ENCODE results near the gene SNX25. TPM values are rescaled to one million over a fixed set of nuclear protein-coding genes. Genes with fewer than 3 reads are reported as not detected.
"Not testable (repeated sequence)": the region's sequence is repeated elsewhere in the genome, so short reads cannot be mapped to it uniquely, and the experiment has no call there.

SNX25 gene
- total RNA-seq, result 26.4 TPM

- peak; percentile 90 for DNase-seq
These were observed at the start of gene SNX25 for GRCh38 chr4:185209031-185209851. Gene SNX25, plus strand, starts transcription at chr4:185209598. Its CDS starts 229 bp downstream, at chr4:185209827.

DNA sequence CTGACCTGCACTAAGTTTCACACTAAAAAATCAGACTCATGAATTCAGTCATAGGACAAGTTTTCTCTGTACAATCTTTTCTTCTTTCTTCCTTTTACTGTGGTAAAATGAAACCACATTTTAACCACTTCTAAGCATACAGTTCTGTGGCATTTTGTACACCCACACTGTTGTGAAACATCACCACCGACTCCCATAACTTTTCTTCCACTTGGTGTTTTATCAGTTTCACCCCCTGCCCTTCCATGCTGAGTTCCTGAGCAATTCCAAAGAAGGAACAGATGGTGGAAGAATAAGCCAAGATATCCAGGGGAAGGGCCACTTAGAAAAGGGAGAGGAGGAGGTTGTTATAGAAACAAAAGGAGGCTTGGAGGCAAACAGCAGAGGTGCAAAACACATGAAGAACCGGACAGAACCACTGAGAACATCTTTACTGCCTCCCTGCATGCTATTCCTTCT is 43.8 kb upstream of the SNX25 start:
- DNase-seq, result no peak

DNA sequence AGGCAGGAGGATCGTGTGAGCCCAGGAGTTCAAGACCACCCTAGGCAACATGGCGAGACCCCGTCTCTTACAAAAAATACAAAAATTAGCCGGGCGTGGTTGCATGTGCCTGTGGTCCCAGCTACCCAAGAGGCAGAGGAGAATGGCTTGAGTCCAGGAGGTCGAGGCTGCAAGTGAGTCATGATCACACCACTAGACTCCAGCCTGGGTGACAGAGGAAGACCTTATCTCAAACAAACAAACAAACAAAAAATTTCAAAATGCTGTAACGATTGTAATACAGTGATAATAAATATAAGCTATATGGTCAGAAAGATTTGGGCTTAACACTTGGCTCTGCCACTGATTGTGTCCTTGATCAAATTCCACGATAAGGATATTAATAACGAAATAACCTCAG is 42.2 kb upstream of the SNX25 start:
- DNase-seq, result no peak

- DNase-seq, result no peak
These were observed 37.9 kb upstream of the SNX25 start for GRCh38 chr4:185171373-185172071.

GRCh38 chr4:185179488-185179887 is 29.9 kb upstream of the SNX25 start:
- no peak for DNase-seq

DNA sequence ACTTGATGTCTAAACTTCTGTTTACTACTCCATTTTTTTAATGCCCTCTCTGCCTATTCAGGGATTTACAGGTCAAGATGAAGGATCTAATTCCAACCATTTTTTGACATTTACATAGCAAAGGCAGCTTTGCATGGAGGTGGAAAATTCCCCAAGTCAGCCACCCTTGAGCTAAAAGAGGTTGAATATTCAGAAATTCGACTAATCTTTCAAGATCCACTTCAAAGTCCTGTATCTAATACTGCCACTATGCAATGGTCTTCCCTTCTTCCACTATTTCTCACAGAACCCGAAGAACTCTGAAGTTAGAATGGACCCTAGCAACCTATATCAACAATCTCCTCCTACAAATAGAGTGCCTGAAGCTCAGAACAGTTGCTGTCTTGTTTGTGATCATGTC is 27.2 kb upstream of the SNX25 start:
- DNase-seq, result no peak

- DNase-seq, result peak; percentile 96
These were observed 25.6 kb upstream of the SNX25 start for GRCh38 chr4:185183622-185184281.

- no peak for DNase-seq
These were observed 22.6 kb upstream of the SNX25 start for GRCh38 chr4:185186769-185187168.

GRCh38 chr4:185189606-185190305 is 19.6 kb upstream of the SNX25 start:
- no peak for DNase-seq

GRCh38 chr4:185190306-185190856 is 19.0 kb upstream of the SNX25 start:
- DNase-seq, result no peak

- DNase-seq, result no peak
These were observed 17.3 kb upstream of the SNX25 start for GRCh38 chr4:185192059-185192458.

DNA sequence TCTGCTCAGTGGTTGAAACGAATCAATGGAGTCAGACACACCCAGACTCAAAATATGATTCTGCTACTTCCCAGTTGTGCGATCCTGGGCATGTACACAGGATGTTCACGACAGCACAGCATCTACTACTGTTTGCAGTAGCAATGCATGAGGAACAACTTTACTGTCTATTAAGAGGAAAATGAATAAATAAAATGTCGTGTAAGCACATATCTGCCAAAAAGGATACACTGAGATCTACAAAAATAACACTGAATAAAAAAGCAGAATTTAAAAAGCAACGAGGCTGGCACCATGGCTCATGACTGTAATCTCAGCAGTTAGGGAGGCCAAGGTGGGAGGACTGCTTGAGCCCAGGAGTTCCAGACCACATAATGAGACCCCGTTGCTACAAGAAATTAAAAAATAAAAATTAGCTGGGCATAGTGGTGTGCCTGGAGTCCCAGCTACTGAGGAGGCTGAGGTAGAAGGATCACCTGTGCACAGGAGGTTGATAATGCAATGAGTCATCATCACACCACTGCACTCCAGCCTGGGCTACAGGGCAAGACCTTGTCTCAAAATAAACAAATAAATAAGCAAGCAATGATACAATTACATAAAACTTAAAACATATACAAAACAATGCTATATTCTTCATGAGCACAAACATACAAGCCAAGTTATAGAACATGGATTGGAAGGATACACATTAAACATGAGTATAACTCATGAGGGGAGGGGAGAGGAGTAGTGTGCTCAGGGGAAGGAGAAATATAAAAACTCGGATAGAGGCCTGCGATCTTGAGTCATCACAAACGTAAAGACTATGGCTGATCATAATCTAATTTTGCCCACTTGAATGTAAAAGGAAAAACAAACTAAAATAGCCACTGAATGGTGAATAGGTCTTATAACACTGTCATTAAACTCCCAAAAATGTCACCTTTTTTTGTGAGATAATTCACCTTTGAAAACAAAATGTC is 14.2 kb upstream of the SNX25 start:
- no peak for DNase-seq

GRCh38 chr4:185196437-185196836 is 13.0 kb upstream of the SNX25 start:
- no peak for DNase-seq

DNA sequence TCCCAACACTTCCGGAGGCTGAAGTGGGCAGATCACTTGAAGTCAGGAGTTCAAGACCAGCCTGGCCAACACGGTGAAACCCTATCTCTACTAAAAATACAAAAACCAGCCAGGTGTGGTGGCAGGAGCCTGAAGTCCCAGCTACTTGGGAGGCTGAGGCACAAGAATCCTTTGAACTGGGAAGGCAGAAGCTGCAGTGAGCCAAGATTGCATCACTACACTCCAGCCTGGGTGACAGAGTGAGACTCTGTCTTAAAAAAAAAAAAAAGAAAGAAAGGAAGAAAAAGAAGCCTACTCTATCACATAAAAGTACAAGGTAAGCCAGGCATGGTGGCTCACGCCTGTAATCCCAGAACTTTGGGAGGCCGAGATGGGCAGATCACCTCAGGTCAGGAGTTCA is 11.2 kb upstream of the SNX25 start:
- not testable (repeated sequence) for DNase-seq

- peak; percentile 63 for DNase-seq
These were observed 7.1 kb upstream of the SNX25 start for GRCh38 chr4:185201977-185202962.

- no peak for DNase-seq
These were observed 6.4 kb upstream of the SNX25 start for GRCh38 chr4:185202984-185203485.

DNA sequence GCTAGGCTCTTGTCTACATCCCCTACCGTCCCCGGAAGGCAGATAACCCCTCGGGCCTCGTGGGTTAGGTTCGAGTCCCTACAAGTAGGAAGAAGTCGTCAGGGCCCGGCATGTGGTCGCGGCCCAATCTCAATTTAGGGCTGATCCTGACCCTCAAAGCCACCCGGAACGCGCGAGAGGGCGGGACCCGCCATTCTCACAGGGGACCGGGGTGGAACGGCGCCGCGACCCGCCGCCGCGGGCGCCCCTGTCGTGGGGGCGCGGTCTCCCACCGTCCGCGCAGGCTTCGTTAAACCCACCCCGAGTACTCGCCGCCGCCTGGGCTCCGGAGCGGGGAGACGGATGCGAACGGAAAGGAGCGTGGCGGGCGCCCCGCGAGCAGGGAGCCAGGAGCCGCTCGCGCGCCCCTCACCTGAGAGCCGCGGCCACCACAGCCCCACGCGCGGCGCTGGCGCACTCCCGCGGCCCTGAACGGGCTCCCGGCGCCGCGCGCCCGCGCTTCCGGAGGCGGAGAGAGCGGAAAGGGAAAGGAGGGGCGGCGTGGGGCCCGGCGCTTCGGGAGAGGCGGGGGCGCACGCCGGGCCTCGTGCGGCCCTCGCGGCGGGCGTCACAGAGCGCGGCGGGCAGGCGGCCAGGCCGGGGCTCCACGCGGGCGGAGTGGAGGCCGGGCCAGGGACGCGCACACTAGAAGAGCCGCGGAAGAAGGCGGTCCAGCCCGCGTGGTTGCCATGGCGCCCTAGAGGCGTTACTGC is 5.7 kb upstream of the SNX25 start, which contains the start of gene CFAP97:
Gene CFAP97 (minus strand): TSS at position 515 of the 752 bp plus-strand sequence. CDS start 12,804 bp downstream, outside the sequence.
- peak; percentile 95 for DNase-seq

DNA sequence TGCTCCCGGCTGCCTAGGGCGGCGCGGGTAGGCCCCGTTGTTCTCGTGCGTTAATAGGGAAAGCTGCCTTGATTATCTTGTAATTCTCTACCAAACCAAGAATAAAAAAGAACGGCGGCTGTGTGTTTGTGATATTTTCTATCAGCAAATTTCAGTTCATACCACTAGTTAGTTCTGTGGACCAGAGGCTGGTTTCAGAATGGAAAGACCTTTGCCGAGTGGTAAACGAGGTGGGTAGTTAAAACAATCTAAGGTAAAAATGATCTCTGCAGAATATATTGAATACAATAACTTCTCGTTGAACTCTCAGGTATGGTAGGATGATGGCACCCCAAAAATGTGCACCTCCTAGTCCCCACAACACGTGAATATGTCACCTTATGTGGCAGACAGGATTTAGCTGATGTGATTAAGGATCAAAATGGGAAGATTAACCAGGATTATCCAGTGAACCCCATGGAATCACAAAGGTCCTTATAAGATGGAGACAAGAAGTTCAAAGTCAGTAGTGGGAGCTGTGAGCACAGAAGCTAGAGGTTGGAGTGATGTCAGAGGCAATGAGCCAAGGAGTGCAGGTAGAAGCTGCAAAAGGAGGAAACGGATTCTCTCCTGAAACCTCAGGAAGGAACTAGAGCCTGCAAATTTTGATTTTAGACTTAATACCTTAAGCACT is 5.0 kb upstream of the SNX25 start:
- peak; percentile 33 for DNase-seq

All from tongue (tissue), 2 donors.